ENCODE measurements around the gene ZBTB3. TPM values are rescaled to one million over a fixed set of nuclear protein-coding genes. Genes with fewer than 3 reads are reported as not detected.

Gene ZBTB3
- total and polyA plus RNA-seq, 9 of the 15 experiments (the other 6 are each of a cell fraction or from before 2014, with no cell fraction given): 1.9 to 10.0 (median 4.9) TPM

GRCh38 chr11:62786318-62787004 lies 32.5 kb upstream of the ZBTB3 start (continued):
- TF ChIP-seq CHD7 (IDR thresholded peaks at IDR 0.05; ENCODE audit: low read depth, low read length) (no peak), TARDBP (IDR thresholded peaks at IDR 0.05) (0 out of 2 replicates have a peak, but pooled peaks have one; percentile 11), ZBTB8A (IDR thresholded peaks at IDR 0.05; ENCODE audit: partially characterized antibody) (no peak), ZNF146 (CRISPR knock-in tag; IDR thresholded peaks at IDR 0.05; ENCODE audit: unreplicated experiment) (peak; percentile 1), NFIX (CRISPR knock-in tag; IDR thresholded peaks at IDR 0.05; ENCODE audit: low read depth) (no peak), GABPB1 (CRISPR knock-in tag; IDR thresholded peaks at IDR 0.05) (no peak), RFX1 (IDR thresholded peaks at IDR 0.05) (no peak), POLR2AphosphoS2 (IDR thresholded peaks at IDR 0.05; ENCODE audit: low read length) (no peak), CC2D1A (IDR thresholded peaks at IDR 0.05) (no peak), HIVEP1 (CRISPR knock-in tag; IDR thresholded peaks at IDR 0.05) (no peak), MECOM (CRISPR knock-in tag; IDR thresholded peaks at IDR 0.05) (no peak), PCBP2 (IDR thresholded peaks at IDR 0.05; ENCODE audit: low read depth, low read length, poor library complexity, severe bottlenecking) (no peak), TCFL5 (CRISPR knock-in tag; conservative IDR thresholded peaks at IDR 0.05) (no peak), KDM2B (CRISPR knock-in tag; IDR thresholded peaks at IDR 0.05) (no peak), MAFK (IDR thresholded peaks at IDR 0.05; ENCODE audit: low read length) (no peak), ZNF384 (IDR thresholded peaks at IDR 0.05; ENCODE audit: low read depth, low read length) (peak; percentile 41; the same call in 1 of the 2 replicates), BRCA1 (IDR thresholded peaks at IDR 0.05) (no peak), BRCA1 (CRISPR knock-in tag; IDR thresholded peaks at IDR 0.05) (no peak), ESRRA (IDR thresholded peaks at IDR 0.05; ENCODE audit: borderline replicate concordance, low read depth) (peak; percentile 57)

Measured in K562 (cell line).